Natural killer cell treated with Interleukin-12 subunit alpha and Interleukin-12 subunit beta and Interleukin-15 and Interleukin-18, amount 100 ng/mL, for 72 hours (primary cell): Measurements from ENCODE around the gene PRKG1. TPM values are rescaled to one million over a fixed set of nuclear protein-coding genes. Genes with fewer than 3 reads are reported as not detected.

Experiments
- ATAC-seq, 2 donors: fragments of 150-1000 bp; cut with Tn5 transposase in 1 of 2; sonication (Bioruptor Pico), chemical (Tn5 transposase) in 1 of 2; 2 replicates each; pipeline ENCODE4 v1.10.0; 2021
- DNase-seq: peaks from one replicate; pipeline ENCODE4 v3.0.0; 2022; ENCODE audit warnings: low spot score
- H3K27ac Mint-ChIP-seq, 2 donors: 1 replicate in 1 of 2; 2 replicates in 1 of 2; pipeline ENCODE4 v1.8.0; 2022; ENCODE audit warnings: mixed read lengths in 2 of 2, mild to moderate bottlenecking in 1 of 2, moderate library complexity in 1 of 2
- H3K27me3 Mint-ChIP-seq, 2 donors: 1 replicate in 1 of 2; 2 replicates in 1 of 2; pipeline ENCODE4 v1.8.0; 2022; ENCODE audit warnings: mixed read lengths in 2 of 2
- H3K36me3 Mint-ChIP-seq: one replicate; pipeline ENCODE4 v1.8.0; 2022; ENCODE audit warnings: mixed read lengths
- H3K4me1 Mint-ChIP-seq, 2 donors: 1 replicate in 1 of 2; 2 replicates in 1 of 2; pipeline ENCODE4 v1.8.0; 2022; ENCODE audit warnings: low read depth in 2 of 2, mixed read lengths in 2 of 2, mild to moderate bottlenecking in 1 of 2
- H3K4me3 Mint-ChIP-seq: one replicate; pipeline ENCODE4 v1.8.0; 2022; ENCODE audit warnings: mixed read lengths
- H3K9me3 Mint-ChIP-seq: 2 replicates; pipeline ENCODE4 v1.8.0; 2022; ENCODE audit warnings: mixed read lengths
- total RNA-seq, 2 donors: library from RNA; stranded (reverse); gene quantifications; one replicate each; pipeline ENCODE4 v1.2.3, GENCODE V29; 2022

Gene PRKG1
- total RNA-seq, 2 donors from 2014 or later: 0.10 TPM; not detected in 1

DNA sequence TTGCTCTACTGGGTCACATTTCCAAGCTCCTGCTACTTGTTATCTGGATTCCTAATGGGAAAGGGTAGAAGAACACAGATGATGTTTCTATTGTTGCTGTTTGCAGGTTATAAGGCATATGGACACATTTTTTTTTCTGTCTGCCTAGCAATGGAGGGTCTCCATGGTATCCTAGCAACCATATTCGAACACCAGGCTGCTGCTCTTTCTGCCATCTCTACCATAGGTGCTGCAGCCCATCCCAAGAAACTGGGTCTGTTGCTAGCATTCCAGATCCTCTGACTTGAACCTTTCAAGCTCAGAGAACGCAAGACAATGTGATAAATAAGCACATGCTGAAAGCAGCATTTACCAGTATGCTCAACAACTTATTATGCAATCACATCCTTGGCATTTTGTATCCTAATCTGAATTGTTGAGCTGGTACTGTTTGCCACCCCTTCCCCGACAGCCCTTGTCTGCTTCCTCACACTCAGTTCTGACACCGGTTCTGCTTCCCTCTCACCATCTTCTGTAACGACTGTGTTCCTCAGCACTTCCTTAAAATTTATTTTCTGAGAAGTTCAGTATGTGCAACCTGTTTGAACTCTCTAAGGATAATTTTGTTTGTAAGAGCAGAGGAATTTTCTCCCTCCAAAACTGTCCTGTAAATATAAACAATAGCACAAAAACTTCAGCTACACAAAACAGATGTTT lies 6.2 kb downstream of the PRKG1 start:
- no peaks in the 10 kb centered on the region for H3K9me3 Mint-ChIP-seq
- no peaks in the 10 kb centered on the region for H3K36me3 Mint-ChIP-seq
- H3K27me3 Mint-ChIP-seq: peaks cover 29 to 31% of the 10 kb centered on the region in 2 donors

DNA sequence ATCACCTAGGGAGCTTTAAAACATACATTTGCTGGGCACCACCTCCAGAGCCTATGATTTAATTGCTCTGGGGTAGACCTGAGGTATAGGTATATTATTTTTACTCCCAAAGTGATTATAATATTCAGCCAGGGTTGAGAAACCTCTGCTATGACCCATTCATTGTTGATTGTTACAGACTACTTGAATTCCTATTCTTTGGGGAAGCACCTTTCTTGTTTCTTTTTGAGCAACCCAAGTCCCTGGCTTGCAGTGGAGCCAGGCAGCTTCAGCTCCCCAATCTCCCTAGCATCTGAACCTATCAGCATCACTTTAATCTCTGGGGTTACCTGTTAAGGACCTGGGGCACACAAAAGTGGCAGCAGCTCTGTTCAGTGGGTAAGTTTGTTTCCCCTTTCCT lies 8.6 kb downstream of the PRKG1 start:
- Mint-ChIP-seq H3K9me3 (no peaks in the 10 kb centered on the region), H3K36me3 (no peaks in the 10 kb centered on the region), H3K4me3 (no peak overlapping the region), H3K4me1 (no peaks in the 10 kb centered on the region), H3K27ac (no peak overlapping the region), H3K27me3 (peaks cover 14 to 21% of the 10 kb centered on the region in 2 donors)
- DNase-seq (no peak), ATAC-seq (no peak)

More for the DNA sequence above, 6.2 kb downstream of the PRKG1 start:
- H3K27ac Mint-ChIP-seq: no peak overlapping the region
- ATAC-seq: no peak
- no peak overlapping the region for H3K4me3 Mint-ChIP-seq
- no peak for DNase-seq
- no peaks in the 10 kb centered on the region for H3K4me1 Mint-ChIP-seq

DNA sequence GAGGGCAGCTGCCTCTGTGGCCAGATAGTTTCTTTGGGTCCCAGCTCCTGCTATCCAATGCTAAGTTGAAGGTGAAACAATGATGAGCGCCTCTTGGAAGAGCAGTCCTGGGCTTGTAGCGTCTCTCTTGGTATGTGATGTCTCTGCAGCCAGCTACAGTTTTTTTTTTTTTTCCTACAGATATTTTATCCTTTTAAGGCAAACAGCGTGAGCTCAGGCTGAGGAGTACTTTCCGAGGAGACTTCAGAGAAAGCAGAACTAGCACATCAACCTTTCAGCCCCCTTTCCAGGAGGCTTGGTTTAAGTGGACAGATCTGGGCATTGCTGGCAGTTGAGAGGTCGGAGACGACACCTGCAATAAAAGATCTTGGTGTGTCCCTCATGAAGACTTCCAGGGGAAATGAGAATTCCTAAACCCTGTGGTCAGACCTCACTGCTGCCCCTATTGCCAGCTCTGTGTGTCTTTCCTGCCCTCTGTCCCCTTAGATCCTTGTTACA lies 9.1 kb downstream of the PRKG1 start:
- Mint-ChIP-seq H3K9me3 (no peaks in the 10 kb centered on the region), H3K27ac (no peak overlapping the region), H3K36me3 (no peaks in the 10 kb centered on the region), H3K4me1 (no peaks in the 10 kb centered on the region), H3K4me3 (no peak overlapping the region), H3K27me3 (peaks cover 14 to 19% of the 10 kb centered on the region in 2 donors)
- DNase-seq (no peak), ATAC-seq (no peak)

DNA sequence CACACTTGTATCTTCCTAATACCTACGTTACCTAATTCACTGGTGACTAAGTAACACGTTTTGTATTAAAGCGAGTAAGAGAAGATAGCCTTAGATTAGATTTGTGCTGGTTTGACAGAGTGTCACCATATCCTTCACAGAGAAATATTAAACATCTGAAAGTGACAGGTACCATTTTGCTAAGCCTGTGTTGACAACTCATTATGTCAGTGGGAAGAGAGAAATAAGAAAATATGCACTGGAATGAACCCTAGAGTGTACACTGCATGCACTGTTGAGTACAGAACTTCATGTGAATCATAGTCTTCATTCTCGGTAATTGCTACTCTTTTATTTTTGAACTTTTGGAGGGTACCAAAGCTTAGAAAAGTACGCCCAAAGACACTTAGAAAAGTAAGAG lies 10.9 kb downstream of the PRKG1 start:
- ATAC-seq: no peak
- H3K9me3 Mint-ChIP-seq: no peaks in the 10 kb centered on the region
- no peaks in the 10 kb centered on the region for H3K4me1 Mint-ChIP-seq
- H3K36me3 Mint-ChIP-seq: no peaks in the 10 kb centered on the region
- no peak for DNase-seq
- peaks cover 6 to 15% of the 10 kb centered on the region in 2 donors for H3K27me3 Mint-ChIP-seq
- no peak overlapping the region for H3K4me3 Mint-ChIP-seq
- H3K27ac Mint-ChIP-seq: no peak overlapping the region

DNA sequence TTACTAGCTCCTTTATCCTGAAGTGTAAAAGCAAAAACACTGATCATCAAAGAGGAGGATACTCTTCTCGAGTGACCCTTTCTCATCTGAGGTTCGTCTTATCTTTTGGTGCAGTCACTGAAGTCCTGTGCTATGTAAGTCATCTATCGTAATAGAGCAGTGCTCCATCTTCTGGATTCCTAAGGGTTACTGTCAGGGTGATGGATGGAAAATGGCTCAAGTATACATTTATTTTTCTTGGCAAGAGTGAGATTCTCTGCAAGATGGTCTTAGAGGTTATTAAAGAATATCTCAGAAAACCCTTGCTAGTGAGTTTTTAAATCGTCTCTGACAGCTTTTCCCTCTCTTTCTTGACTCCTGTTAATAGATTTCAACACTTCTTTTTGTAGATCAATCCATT lies 12.4 kb downstream of the PRKG1 start:
- DNase-seq: no peak
- Mint-ChIP-seq H3K4me3 (no peak overlapping the region), H3K9me3 (no peaks in the 10 kb centered on the region), H3K4me1 (no peaks in the 10 kb centered on the region), H3K36me3 (no peaks in the 10 kb centered on the region), H3K27me3 (peaks cover 1 to 8% of the 10 kb centered on the region in 2 donors), H3K27ac (no peak overlapping the region)
- no peak for ATAC-seq

DNA sequence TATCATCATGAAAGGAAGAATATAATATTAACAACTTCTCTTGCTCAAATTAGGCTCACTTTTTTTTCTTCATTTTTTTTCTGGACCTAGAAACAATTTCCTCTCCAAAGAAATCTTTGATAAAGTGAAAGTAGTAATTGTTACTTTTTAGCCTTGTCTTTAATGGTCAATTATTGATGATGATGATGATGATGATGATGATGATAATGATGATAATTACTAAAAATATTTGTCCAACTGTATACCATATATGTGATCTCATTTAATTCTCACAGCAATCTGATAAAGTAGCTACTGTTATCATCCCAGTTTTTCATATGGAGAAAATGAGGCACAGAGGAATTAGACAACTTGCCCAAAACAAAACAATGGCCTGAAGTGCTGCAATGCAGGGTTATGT lies 12.8 kb downstream of the PRKG1 start:
- ATAC-seq (no peak), DNase-seq (no peak)
- Mint-ChIP-seq H3K27ac (no peak overlapping the region), H3K36me3 (no peaks in the 10 kb centered on the region), H3K4me3 (no peak overlapping the region), H3K27me3 (peaks cover 5 to 8% of the 10 kb centered on the region in 2 donors), H3K4me1 (no peaks in the 10 kb centered on the region), H3K9me3 (no peaks in the 10 kb centered on the region)

DNA sequence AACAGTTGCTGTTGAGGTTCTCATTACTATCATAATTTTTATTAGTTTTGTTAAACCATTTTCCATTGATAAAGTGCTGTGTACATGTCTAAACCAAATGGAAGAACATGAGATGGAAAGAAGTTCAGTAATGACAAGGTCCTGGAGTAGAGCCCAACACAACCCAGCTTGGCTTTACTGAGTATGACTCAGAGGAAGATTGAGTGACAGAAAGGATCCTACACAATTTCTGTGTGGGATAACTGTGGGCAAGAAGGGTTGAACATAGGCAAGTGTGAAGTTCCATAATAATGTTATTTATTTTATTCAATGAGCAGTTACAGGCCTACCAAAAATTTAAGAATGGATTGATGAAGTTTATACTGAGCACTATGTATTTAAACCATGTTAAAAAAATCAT lies 15.9 kb downstream of the PRKG1 start:
- H3K4me3 Mint-ChIP-seq: no peak overlapping the region
- H3K4me1 Mint-ChIP-seq: no peaks in the 10 kb centered on the region
- no peak overlapping the region for H3K27ac Mint-ChIP-seq
- DNase-seq (no peak), ATAC-seq (no peak)
- peaks cover under 1 to 7% of the 10 kb centered on the region in 2 donors for H3K27me3 Mint-ChIP-seq
- H3K9me3 Mint-ChIP-seq: no peaks in the 10 kb centered on the region
- H3K36me3 Mint-ChIP-seq: no peaks in the 10 kb centered on the region

DNA sequence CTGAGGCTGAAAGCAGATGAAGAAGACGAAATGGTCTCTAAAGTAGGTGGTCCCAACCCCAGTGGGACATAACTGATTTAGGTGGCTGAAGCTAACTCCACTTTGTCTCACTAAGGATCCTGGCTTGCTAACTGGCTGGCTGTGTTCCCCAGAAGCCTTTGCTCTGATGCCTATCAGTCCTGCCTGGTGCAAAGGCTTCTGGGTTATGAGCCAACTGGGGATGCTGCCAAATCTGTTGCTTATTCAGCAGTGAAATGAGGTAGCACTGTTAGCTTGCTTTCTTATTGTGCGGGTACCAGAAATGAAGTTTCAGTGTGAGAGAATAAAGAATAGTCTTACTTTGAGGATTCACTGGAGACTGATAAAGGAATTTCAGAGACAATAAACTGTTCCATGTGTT lies 18.1 kb downstream of the PRKG1 start:
- Mint-ChIP-seq H3K9me3 (no peaks in the 10 kb centered on the region), H3K4me3 (no peak overlapping the region), H3K27ac (no peak overlapping the region), H3K4me1 (no peaks in the 10 kb centered on the region), H3K36me3 (no peaks in the 10 kb centered on the region), H3K27me3 (peaks cover 0 to 7% of the 10 kb centered on the region in 2 donors)
- DNase-seq: no peak
- no peak for ATAC-seq

DNA sequence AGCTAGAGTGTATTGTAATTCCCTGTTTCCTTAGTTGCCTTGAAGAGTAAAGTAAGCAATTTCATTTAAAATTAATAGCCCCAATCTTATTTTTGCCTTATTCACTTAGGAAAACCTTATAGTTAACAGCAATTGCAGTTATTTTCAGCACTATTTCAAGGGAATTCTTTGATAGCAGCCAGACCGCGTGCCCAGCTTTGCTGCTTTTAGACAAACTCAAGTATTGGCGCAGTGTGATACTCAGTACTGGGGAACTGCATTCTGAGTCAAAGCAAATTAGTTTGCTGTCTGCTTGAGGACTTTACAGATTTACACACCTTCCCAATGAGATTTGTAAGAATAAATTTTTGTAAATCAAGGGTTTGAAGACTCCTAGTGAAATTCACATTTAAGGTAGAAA lies 21.2 kb downstream of the PRKG1 start:
- no peaks in the 10 kb centered on the region for H3K9me3 Mint-ChIP-seq
- H3K36me3 Mint-ChIP-seq: no peaks in the 10 kb centered on the region
- DNase-seq: no peak
- no peaks in the 10 kb centered on the region for H3K4me1 Mint-ChIP-seq
- no peak overlapping the region for H3K4me3 Mint-ChIP-seq
- peaks cover 0 to 7% of the 10 kb centered on the region in 2 donors for H3K27me3 Mint-ChIP-seq
- no peak overlapping the region for H3K27ac Mint-ChIP-seq
- ATAC-seq: no peak

DNA sequence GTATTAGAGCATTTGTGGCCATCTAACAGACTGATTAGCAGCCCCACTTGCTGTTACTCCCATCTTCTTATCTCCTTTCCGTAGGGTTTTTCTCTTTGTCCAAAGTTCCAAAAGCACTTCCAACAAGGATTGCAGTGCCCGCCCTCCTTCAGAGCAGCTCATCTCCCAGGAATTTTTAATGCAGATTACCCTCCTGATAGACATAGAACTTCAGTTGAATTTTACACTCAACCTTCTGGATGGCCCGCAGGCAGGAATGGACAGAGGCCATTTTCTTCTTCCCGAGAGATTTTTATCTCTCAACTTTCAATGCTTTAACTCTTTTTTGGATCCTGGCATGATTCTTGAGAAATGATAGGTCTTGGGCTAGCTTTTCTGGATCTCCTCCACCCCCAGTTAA lies 23.3 kb downstream of the PRKG1 start:
- ATAC-seq: no peak
- H3K9me3 Mint-ChIP-seq: no peaks in the 10 kb centered on the region
- H3K27ac Mint-ChIP-seq: no peak overlapping the region
- no peaks in the 10 kb centered on the region for H3K36me3 Mint-ChIP-seq
- H3K4me3 Mint-ChIP-seq: no peak overlapping the region
- no peaks in the 10 kb centered on the region for H3K4me1 Mint-ChIP-seq
- H3K27me3 Mint-ChIP-seq: peaks cover 0 to under 1% of the 10 kb centered on the region in 2 donors
- DNase-seq: no peak

DNA sequence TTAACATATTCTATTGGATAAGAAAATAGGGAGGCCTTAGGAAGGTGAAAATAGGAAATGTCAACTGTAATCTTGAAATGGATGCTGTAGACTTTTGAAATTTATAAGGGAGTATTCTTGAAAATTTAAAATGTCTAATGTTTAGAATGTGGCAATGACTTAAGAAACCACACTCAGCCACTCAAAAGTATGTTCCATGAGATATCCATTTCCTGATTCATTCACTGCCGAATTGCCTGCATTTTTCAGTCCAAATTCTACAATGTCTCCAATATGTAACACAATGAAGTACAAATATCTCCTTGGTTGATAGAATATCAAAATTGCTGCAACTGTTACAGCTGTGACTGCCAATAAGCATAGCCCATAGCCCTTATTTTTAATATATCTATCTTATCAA lies 25.9 kb downstream of the PRKG1 start:
- DNase-seq: no peak
- H3K4me3 Mint-ChIP-seq: no peak overlapping the region
- no peaks in the 10 kb centered on the region for H3K36me3 Mint-ChIP-seq
- H3K4me1 Mint-ChIP-seq: no peaks in the 10 kb centered on the region
- H3K27me3 Mint-ChIP-seq: peaks cover 0 to 3% of the 10 kb centered on the region in 2 donors
- H3K9me3 Mint-ChIP-seq: no peaks in the 10 kb centered on the region
- no peak overlapping the region for H3K27ac Mint-ChIP-seq
- no peak for ATAC-seq

DNA sequence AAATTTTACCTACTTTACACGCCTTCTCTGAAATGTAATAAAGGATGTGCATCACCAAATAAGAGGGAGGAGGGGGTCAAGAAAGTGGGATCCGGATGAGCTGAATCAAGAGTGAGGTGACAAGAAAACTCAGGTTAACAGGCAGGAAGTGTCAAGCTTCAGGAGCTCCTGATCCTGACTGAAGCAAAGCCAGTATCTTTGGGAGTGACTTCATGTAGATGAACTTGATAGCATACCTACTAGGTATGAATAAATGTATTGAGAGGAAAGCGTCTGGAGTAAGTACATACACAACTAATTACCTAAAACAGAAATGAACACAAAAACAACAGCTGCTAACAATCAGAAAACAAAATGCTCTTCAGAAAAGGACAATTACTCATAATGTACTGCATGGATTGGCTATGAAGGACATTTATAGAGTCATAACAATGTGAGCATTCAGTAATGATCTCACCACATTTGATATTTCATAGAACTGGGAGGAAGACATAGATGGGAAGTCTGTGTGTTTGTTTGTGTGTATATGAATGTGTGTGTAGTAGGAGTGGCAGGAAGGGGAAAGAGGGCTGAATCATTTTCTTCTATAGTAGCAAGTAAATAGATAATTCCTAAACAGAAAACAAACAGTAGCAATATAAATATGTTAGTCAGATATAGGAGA lies 29.4 kb downstream of the PRKG1 start:
- H3K9me3 Mint-ChIP-seq: no peaks in the 10 kb centered on the region
- ATAC-seq (no peak), DNase-seq (no peak)
- no peaks in the 10 kb centered on the region for H3K4me1 Mint-ChIP-seq
- H3K27me3 Mint-ChIP-seq: peaks cover 5 to 8% of the 10 kb centered on the region in 2 donors
- H3K4me3 Mint-ChIP-seq: no peak overlapping the region
- no peak overlapping the region for H3K27ac Mint-ChIP-seq
- H3K36me3 Mint-ChIP-seq: no peaks in the 10 kb centered on the region

DNA sequence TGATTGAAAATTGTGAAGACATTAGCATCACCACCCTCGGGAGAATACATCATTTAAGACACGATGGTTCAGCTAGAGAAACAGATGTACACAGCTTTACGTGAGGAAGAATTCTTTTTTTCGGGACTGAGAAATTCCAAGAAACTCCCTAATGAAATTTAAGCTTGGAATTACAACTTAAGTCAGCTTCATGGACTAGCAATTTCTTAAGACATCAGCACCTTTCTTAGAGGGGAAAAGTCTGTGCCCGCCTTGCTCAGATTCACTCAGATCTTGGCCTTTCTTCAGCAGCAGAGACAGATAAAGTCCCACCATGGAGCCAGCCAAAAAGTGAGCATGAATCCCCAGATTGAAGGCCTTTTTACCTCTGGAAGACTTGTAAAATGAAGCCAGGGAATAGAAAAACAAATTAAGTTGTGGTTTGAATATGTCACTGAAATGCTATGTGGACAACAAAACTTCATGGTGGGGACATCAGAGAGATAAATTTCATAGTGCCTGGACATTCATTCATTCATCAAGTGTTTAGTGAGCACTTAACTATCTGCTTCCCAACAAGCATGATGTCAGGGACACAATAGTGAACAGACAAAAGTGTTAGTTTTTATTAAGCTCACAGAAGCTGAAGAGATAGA lies 32.1 kb downstream of the PRKG1 start:
- Mint-ChIP-seq H3K4me1 (no peaks in the 10 kb centered on the region), H3K36me3 (no peaks in the 10 kb centered on the region), H3K27ac (no peak overlapping the region), H3K9me3 (no peaks in the 10 kb centered on the region), H3K4me3 (no peak overlapping the region), H3K27me3 (peaks cover 5 to 16% of the 10 kb centered on the region in 2 donors)
- DNase-seq (no peak), ATAC-seq (no peak)

DNA sequence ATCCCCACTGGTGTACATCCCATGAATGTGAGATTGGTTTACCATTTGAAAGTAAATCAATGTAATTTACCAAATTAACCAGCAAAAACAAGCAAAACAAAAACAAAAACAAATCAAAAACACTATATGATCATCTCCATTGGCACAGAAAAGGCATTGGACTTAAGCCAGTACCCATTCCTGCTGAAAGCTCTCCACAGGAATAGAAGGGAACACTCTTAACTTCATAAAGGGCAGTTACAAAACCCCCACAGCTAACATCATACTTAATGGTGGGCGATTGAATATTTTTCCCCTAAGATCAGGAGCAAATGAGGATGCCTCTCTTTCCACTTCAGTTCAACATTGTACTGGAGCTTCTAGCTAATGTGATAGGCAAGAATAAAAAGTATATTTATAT lies 34.1 kb downstream of the PRKG1 start:
- Mint-ChIP-seq H3K4me1 (no peaks in the 10 kb centered on the region), H3K9me3 (no peaks in the 10 kb centered on the region), H3K4me3 (no peak overlapping the region), H3K27ac (no peak overlapping the region), H3K27me3 (peaks cover 2 to 16% of the 10 kb centered on the region in 2 donors), H3K36me3 (no peaks in the 10 kb centered on the region)
- ATAC-seq (no peak), DNase-seq (no peak)
